Kidney (tissue), 14 donors: ENCODE measurements around the gene RETREG3. TPM values are rescaled to one million over a fixed set of nuclear protein-coding genes. Genes with fewer than 3 reads are reported as not detected.

Experiments
- DNase-seq, 5 donors: peaks; one replicate each; pipeline ENCODE4 v3.0.0-alpha.2; 2013 to 2020
- FAIRE-seq: peaks from 2 replicates; lab custom pipeline; 2012; peaks lifted over from hg19 to GRCh38; lab: Jason Lieb, UNC
- H3K27ac ChIP-seq, 2 donors: one replicate each; pipeline ENCODE4 v1.7.0; 2013; ENCODE audit warnings: low read depth in 2 of 2, low read length in 2 of 2, inconsistent platforms in 1 of 2
- H3K27me3 ChIP-seq: one replicate; pipeline ENCODE4 v1.7.1; 2013; ENCODE audit warnings: low read length, inconsistent platforms; ENCODE audit not compliant: control insufficient read depth, insufficient read depth
- H3K36me3 ChIP-seq, 3 donors: one replicate each; pipeline versions ENCODE4 v1.7.0 to v1.7.1; 2013; ENCODE audit warnings: low read length in 3 of 3, control low read depth in 1 of 3, inconsistent platforms in 1 of 3; ENCODE audit not compliant: insufficient read depth in 3 of 3, control insufficient read depth in 2 of 3
- H3K4me1 ChIP-seq, 3 donors: one replicate each; pipeline versions ENCODE4 v1.7.0 to v1.7.1; 2013; ENCODE audit warnings: low read length in 3 of 3, inconsistent platforms in 1 of 3, low read depth in 1 of 3; ENCODE audit not compliant: control insufficient read depth in 2 of 3, insufficient read depth in 2 of 3
- H3K4me3 ChIP-seq, 3 donors: one replicate each; pipeline versions ENCODE4 v1.7.0 to v1.8.1; 2013; ENCODE audit warnings: low read length in 3 of 3, control low read depth in 1 of 3, inconsistent platforms in 1 of 3
- H3K9ac ChIP-seq, 3 donors: one replicate each; pipeline versions ENCODE4 v1.7.0 to v1.7.1; 2013; ENCODE audit warnings: low read length in 3 of 3, control low read depth in 1 of 3, inconsistent platforms in 1 of 3
- H3K9me3 ChIP-seq, 3 donors: one replicate each; pipeline versions ENCODE4 v1.7.0 to v1.7.1; 2013; ENCODE audit warnings: low read length in 3 of 3, control low read depth in 1 of 3, inconsistent platforms in 1 of 3; ENCODE audit not compliant: control insufficient read depth in 2 of 3, insufficient read depth in 1 of 3
- intact Hi-C: fragments of 100-400 bp; cut with DNase I; formaldehyde crosslinking; loops from one replicate; pipeline ENCODE4 v1.11.1; 2022
- polyA plus RNA-seq: library from polyadenylated mRNA; stranded (reverse); fragments of 350-450 nt; fragmentation: Illumina TruSeq; extraction: RNeasy Lipid Tissue Mini Kit (QIAGEN cat#74804); gene quantifications from one replicate; pipeline ENCODE4 v1.2.3, GENCODE V29; 2014; ENCODE audit warnings: low read depth, low replicate concordance; ENCODE audit not compliant: insufficient read depth
- total RNA-seq: library from RNA; stranded (reverse); fragmentation: NEBNext Ultra II Directional; extraction: Animal tissue kit (Norgen Biotek cat#: 25700); gene quantifications from one replicate; pipeline ENCODE4 v1.2.1, GENCODE V29; 2021
- TF ChIP-seq, protein P1 (sequence below): IDR thresholded peaks from 3 replicates; pipeline ENCODE4 v1.5.1; 2012; ENCODE audit warnings: mild to moderate bottlenecking, moderate library complexity, borderline replicate concordance; ENCODE audit not compliant: insufficient read depth; ENCODE audit errors: extremely low read depth
- donor health status: control.
- donor health status: control.
- donor health status: control.
- donor health status: control.
- donor health status: control.
- donor health status: DM: yes; HTN: yes; CAD: no.
- donor health status: Normal renal cell carcinoma (clear cell type).

Gene RETREG3
- total and polyA plus RNA-seq, 2 donors from 2014 or later, result 22.6 to 69.5 TPM

GRCh38 chr17:42573095-42573494, 36.1 kb downstream of the RETREG3 start:
- Histone ChIP-seq H3K36me3 (peaks cover 10 to 55% (median 35%) of the 10 kb centered on the region in 3 donors), H3K4me1 (peaks cover 0 to 8% (median 8%) of the 10 kb centered on the region in 3 donors), H3K27me3 (no peaks in the 10 kb centered on the region), H3K9me3 (no peaks in the 10 kb centered on the region), H3K9ac (peak overlapping the region in 1 of 3 donors; percentile 7), H3K27ac (no peak overlapping the region), H3K4me3 (no peak overlapping the region)
- DNase-seq (no peak), FAIRE-seq (no peak)
- TF ChIP-seq, protein P1, sequence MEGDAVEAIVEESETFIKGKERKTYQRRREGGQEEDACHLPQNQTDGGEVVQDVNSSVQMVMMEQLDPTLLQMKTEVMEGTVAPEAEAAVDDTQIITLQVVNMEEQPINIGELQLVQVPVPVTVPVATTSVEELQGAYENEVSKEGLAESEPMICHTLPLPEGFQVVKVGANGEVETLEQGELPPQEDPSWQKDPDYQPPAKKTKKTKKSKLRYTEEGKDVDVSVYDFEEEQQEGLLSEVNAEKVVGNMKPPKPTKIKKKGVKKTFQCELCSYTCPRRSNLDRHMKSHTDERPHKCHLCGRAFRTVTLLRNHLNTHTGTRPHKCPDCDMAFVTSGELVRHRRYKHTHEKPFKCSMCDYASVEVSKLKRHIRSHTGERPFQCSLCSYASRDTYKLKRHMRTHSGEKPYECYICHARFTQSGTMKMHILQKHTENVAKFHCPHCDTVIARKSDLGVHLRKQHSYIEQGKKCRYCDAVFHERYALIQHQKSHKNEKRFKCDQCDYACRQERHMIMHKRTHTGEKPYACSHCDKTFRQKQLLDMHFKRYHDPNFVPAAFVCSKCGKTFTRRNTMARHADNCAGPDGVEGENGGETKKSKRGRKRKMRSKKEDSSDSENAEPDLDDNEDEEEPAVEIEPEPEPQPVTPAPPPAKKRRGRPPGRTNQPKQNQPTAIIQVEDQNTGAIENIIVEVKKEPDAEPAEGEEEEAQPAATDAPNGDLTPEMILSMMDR, result no peak
- intact Hi-C loops, result loop anchor here (10.0 kb wide), 1 partner anchor 252 kb away; the partner anchor contains the start of gene BECN1

DNA sequence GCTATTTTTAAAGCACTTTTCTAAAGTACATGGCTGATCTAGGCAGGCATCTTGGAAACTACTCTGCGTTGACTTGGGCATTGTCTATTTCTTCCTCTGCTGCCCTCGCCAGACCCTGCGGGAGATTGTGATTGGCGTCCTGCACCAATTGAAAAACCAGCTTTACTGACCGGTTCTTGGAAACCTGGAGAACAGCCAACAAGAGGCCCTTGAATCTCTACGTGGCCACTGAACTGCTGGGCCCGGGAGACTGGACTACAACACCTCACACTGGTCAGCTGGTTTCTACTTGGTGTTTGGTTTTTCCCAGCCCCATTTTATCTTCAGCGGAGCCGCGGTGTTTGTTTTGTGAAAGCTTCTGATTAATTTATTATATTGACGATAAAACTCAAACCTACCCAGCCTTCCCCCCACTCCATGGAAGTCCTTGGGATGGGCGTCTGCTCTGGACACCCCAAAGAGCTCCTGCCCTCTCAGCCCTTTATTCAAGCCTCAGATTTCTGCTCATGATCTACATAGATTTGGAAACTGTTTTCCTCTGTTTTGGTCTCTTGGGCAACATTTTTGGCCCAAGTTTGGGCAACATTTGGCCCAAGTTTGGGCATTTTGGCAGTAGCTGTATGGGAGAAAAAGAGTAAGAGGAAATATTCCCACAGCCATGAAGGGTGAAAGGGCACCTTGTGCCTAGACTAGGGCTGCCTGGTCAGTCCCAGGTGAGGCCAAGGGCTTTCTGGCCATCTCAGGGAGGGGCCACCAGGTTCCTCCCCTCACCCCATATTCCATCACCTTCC, 37.5 kb downstream of the RETREG3 start:
- Histone ChIP-seq H3K9ac (no peak overlapping the region), H3K36me3 (peaks cover 10 to 55% (median 35%) of the 10 kb centered on the region in 3 donors), H3K27me3 (no peaks in the 10 kb centered on the region), H3K4me1 (peaks cover 0 to 6% (median 4%) of the 10 kb centered on the region in 3 donors), H3K9me3 (no peaks in the 10 kb centered on the region), H3K27ac (no peak overlapping the region), H3K4me3 (no peak overlapping the region)
- TF ChIP-seq, protein P1, result no peak
- intact Hi-C loops, result loop anchor here (10.0 kb wide), 1 partner anchor 253 kb away; the partner anchor contains the start of gene BECN1
- DNase-seq, result no peak
- FAIRE-seq, result no peak

- no peak overlapping the region for H3K27ac ChIP-seq
- no peak for FAIRE-seq
- H3K27me3 ChIP-seq, result no peaks in the 10 kb centered on the region
- no peak overlapping the region for H3K4me3 ChIP-seq
- peaks cover 15 to 58% (median 42%) of the 10 kb centered on the region in 3 donors for H3K36me3 ChIP-seq
- no peak overlapping the region for H3K9ac ChIP-seq
- TF ChIP-seq, protein P1, result no peak
- H3K4me1 ChIP-seq, result peaks cover 0 to 27% (median 20%) of the 10 kb centered on the region in 3 donors
- no peaks in the 10 kb centered on the region for H3K9me3 ChIP-seq
- peak in 1 of 5 donors; percentile 74 for DNase-seq
- intact Hi-C loops, result no loop called here
Observed at GRCh38 chr17:42568341-42569111, 40.6 kb downstream of the RETREG3 start.
